ENCODE results near the gene CEBPB.

CEBPB gene

GRCh38 chr20:50190251-50191064, at the start of gene CEBPB:
CEBPB (plus strand) TSS chr20:50190830; CDS start chr20:50191034, 204 bp downstream.
- TF ChIP-seq, protein P1, sequence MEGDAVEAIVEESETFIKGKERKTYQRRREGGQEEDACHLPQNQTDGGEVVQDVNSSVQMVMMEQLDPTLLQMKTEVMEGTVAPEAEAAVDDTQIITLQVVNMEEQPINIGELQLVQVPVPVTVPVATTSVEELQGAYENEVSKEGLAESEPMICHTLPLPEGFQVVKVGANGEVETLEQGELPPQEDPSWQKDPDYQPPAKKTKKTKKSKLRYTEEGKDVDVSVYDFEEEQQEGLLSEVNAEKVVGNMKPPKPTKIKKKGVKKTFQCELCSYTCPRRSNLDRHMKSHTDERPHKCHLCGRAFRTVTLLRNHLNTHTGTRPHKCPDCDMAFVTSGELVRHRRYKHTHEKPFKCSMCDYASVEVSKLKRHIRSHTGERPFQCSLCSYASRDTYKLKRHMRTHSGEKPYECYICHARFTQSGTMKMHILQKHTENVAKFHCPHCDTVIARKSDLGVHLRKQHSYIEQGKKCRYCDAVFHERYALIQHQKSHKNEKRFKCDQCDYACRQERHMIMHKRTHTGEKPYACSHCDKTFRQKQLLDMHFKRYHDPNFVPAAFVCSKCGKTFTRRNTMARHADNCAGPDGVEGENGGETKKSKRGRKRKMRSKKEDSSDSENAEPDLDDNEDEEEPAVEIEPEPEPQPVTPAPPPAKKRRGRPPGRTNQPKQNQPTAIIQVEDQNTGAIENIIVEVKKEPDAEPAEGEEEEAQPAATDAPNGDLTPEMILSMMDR (IDR thresholded peaks at IDR 0.05; ENCODE audit: borderline replicate concordance, control extremely low read depth, extremely low read depth, insufficient read depth, missing control alignments): peak; percentile 44
- in situ Hi-C loops (cut with MboI; ENCODE audit: low sequenced_read_pairs, unreplicated experiment): no loop called here

GRCh38 chr20:50141018-50141675, 49.5 kb upstream of the CEBPB start:
- TF ChIP-seq, protein P1 (IDR thresholded peaks at IDR 0.05; ENCODE audit: borderline replicate concordance, control extremely low read depth, extremely low read depth, insufficient read depth, missing control alignments): no peak
- in situ Hi-C loops (cut with MboI; ENCODE audit: low sequenced_read_pairs, unreplicated experiment): no loop called here
- DNase-seq (ENCODE audit: low spot score): no peak

More at GRCh38 chr20:50190251-50191064, at the start of gene CEBPB:
- peak; percentile 93 for DNase-seq (ENCODE audit: low spot score)

DNA sequence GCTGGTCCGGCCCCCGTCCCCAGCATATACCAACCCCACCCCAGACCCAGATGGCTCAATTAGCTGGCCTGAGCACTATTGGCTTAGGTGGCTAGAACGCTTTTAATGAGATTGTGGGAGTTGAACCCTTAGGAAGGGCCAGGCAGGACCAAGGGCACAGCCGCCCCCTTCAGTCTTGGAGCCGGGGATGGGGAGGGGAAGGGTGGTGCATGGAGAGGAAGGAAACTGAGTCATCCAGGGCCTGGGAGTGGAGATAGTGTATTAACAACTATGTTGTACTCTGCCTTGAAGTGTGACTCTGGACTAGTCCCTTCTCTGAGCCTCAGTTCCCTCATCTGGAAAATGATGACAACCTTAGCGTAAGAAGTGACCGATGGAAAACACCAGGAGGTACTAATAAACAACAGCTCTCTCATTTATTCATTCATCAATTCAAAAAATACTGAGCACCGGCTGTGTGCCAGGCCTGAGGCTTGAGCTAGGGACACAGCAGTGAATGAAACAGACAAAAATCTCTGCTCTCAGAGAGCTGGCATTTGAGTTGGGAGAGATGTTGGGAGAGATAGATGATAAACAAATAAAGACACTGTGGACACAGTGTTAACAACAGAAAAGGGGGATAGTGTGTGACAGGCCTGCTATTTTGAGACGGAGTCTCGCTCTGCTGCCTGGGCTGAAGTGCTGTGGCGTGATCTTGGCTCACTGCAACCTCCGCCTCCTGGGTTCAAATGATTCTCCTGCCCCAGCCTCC, 48.6 kb upstream of the CEBPB start:
- no peak for DNase-seq (ENCODE audit: low spot score)
- TF ChIP-seq, protein P1 (IDR thresholded peaks at IDR 0.05; ENCODE audit: borderline replicate concordance, control extremely low read depth, extremely low read depth, insufficient read depth, missing control alignments): no peak

GRCh38 chr20:50142812-50143211, 47.8 kb upstream of the CEBPB start:
- in situ Hi-C loops (cut with MboI; ENCODE audit: low sequenced_read_pairs, unreplicated experiment): no loop called here
- TF ChIP-seq, protein P1 (IDR thresholded peaks at IDR 0.05; ENCODE audit: borderline replicate concordance, control extremely low read depth, extremely low read depth, insufficient read depth, missing control alignments): no peak
- no peak for DNase-seq (ENCODE audit: low spot score)

More for the DNA sequence above, 48.6 kb upstream of the CEBPB start:
- in situ Hi-C loops (cut with MboI; ENCODE audit: low sequenced_read_pairs, unreplicated experiment): no loop called here

GRCh38 chr20:50144362-50144761, 46.3 kb upstream of the CEBPB start:
- TF ChIP-seq, protein P1 (IDR thresholded peaks at IDR 0.05; ENCODE audit: borderline replicate concordance, control extremely low read depth, extremely low read depth, insufficient read depth, missing control alignments): no peak
- in situ Hi-C loops (cut with MboI; ENCODE audit: low sequenced_read_pairs, unreplicated experiment): no loop called here
- DNase-seq (ENCODE audit: low spot score): no peak

GRCh38 chr20:50145566-50145965, 45.1 kb upstream of the CEBPB start:
- TF ChIP-seq, protein P1 (IDR thresholded peaks at IDR 0.05; ENCODE audit: borderline replicate concordance, control extremely low read depth, extremely low read depth, insufficient read depth, missing control alignments): no peak
- DNase-seq (ENCODE audit: low spot score): no peak
- in situ Hi-C loops (cut with MboI; ENCODE audit: low sequenced_read_pairs, unreplicated experiment): no loop called here

Measured in GM13976 (cell line).